ENCODE results near the gene RMP24.

DNA sequence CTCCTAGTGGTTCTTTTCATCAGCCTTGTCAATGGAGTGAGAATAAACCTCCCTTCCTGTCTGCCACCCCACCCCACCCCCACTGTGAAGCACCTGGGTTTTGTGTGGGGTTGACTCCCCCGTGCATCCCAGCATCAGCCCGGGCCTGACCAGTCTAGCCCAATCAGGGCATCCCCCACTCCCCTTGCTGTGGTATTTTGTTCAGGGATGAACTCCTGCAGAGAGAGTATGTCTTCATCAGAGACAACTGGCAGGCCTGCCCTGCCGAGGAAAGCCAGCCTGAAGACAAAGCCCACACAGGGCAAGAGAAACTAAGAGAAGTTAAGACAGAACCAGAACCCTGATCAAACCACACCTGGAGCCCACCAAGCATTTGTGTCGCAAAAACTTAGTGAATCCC is 36.7 kb upstream of the RMP24 start:
- TF ChIP-seq RCOR1 (IDR thresholded peaks at IDR 0.05; ENCODE audit: low read length): no peak
- TF ChIP-seq, protein P1, sequence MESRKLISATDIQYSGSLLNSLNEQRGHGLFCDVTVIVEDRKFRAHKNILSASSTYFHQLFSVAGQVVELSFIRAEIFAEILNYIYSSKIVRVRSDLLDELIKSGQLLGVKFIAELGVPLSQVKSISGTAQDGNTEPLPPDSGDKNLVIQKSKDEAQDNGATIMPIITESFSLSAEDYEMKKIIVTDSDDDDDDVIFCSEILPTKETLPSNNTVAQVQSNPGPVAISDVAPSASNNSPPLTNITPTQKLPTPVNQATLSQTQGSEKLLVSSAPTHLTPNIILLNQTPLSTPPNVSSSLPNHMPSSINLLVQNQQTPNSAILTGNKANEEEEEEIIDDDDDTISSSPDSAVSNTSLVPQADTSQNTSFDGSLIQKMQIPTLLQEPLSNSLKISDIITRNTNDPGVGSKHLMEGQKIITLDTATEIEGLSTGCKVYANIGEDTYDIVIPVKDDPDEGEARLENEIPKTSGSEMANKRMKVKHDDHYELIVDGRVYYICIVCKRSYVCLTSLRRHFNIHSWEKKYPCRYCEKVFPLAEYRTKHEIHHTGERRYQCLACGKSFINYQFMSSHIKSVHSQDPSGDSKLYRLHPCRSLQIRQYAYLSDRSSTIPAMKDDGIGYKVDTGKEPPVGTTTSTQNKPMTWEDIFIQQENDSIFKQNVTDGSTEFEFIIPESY (IDR thresholded peaks at IDR 0.05; ENCODE audit: borderline replicate concordance, low read depth): no peak
- TF ChIP-seq, protein P2, sequence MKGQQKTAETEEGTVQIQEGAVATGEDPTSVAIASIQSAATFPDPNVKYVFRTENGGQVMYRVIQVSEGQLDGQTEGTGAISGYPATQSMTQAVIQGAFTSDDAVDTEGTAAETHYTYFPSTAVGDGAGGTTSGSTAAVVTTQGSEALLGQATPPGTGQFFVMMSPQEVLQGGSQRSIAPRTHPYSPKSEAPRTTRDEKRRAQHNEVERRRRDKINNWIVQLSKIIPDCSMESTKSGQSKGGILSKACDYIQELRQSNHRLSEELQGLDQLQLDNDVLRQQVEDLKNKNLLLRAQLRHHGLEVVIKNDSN (IDR thresholded peaks at IDR 0.05; ENCODE audit: borderline replicate concordance, low read depth): no peak
- no peak for TF ChIP-seq CTCF (IDR thresholded peaks at IDR 0.05)
- TF ChIP-seq MAX (IDR thresholded peaks at IDR 0.05; ENCODE audit: low read depth): no peak
- TF ChIP-seq NFIC (IDR thresholded peaks at IDR 0.05; ENCODE audit: borderline replicate concordance): no peak
- no peak for TF ChIP-seq PBX3 (IDR thresholded peaks at IDR 0.05)
